HL-60 (cell line): ENCODE measurements around the gene CELA3A.
A peak's percentile ranks its signal among the peaks of the same experiment; 100 is the strongest.

Experiments
- DNase-seq, 2 experiments: peaks; one replicate each; pipeline ENCODE4 v3.0.0-alpha.2; 2010 to 2020; ENCODE audit warnings: low read depth in 1 of 2, low spot score in 1 of 2
- H3K27ac ChIP-seq: fragments of 250-450 bp; sonication (Bioruptor Pico); replicated peaks from 2 replicates; pipeline ENCODE4 v1.5.1; 2020; ENCODE audit warnings: mild to moderate bottlenecking, moderate library complexity
- H3K27me3 ChIP-seq: fragments of 250-450 bp; sonication (Bioruptor Pico); 2 replicates; pipeline ENCODE4 v1.5.1; 2021; ENCODE audit warnings: mild to moderate bottlenecking, moderate library complexity; ENCODE audit not compliant: insufficient read depth, poor library complexity, severe bottlenecking
- H3K4me3 ChIP-seq: replicated peaks from 2 replicates; pipeline ENCODE4 v1.5.1; 2011; ENCODE audit warnings: mild to moderate bottlenecking, control low read depth, low read length; ENCODE audit not compliant: insufficient read depth
- GABPA ChIP-seq: IDR thresholded peaks from 2 replicates; pipeline ENCODE4 v1.6.1; 2012; ENCODE audit warnings: low read depth
- POLR2AphosphoS5 ChIP-seq: IDR thresholded peaks from 2 replicates; pipeline ENCODE4 v1.6.1; 2012; ENCODE audit warnings: low read depth
- SPI1 ChIP-seq: IDR thresholded peaks from 2 replicates; pipeline ENCODE4 v1.6.1; 2012; ENCODE audit warnings: low read depth, mild to moderate bottlenecking, borderline replicate concordance
- TF ChIP-seq, protein P1 (sequence below): IDR thresholded peaks from 2 replicates; pipeline ENCODE4 v1.6.1; 2012; ENCODE audit warnings: low read depth; ENCODE audit not compliant: insufficient replicate concordance
- TF ChIP-seq, protein P2 (sequence below): IDR thresholded peaks from one replicate; pipeline ENCODE4 v1.5.1; 2011; ENCODE audit warnings: low read length, control low read depth, inconsistent platforms; ENCODE audit not compliant: insufficient read depth

Gene CELA3A

DNA sequence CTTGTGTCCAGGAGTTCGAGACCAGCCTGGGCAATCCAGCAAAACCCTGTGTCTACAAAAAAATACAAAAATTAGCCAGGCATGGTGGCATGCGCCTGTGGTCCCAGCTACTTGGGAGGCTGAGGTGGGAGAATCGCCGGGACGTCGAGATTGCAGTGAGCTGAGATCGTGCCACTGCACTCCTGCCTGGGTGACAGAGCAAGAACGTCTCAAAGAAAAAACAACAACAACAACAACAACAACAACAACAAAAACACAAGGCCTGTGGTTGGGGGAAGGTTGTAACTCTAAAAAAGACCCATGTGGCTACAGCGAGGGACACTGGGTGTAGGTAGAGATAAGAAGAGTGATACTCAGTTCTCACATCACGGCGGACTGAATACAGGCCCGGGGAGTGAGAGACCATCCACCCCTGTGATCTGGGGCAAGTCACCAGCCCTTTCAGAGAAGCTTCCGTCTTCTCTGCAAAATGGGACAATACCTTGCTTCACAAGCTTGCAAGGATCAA, 50.2 kb downstream of the CELA3A start:
- Histone ChIP-seq H3K27ac (peak overlapping the region; percentile 90), H3K4me3 (no peak overlapping the region), H3K27me3 (no peaks in the 10 kb centered on the region)
- TF ChIP-seq POLR2AphosphoS5 (no peak), SPI1 (no peak), GABPA (no peak)
- TF ChIP-seq, protein P1, sequence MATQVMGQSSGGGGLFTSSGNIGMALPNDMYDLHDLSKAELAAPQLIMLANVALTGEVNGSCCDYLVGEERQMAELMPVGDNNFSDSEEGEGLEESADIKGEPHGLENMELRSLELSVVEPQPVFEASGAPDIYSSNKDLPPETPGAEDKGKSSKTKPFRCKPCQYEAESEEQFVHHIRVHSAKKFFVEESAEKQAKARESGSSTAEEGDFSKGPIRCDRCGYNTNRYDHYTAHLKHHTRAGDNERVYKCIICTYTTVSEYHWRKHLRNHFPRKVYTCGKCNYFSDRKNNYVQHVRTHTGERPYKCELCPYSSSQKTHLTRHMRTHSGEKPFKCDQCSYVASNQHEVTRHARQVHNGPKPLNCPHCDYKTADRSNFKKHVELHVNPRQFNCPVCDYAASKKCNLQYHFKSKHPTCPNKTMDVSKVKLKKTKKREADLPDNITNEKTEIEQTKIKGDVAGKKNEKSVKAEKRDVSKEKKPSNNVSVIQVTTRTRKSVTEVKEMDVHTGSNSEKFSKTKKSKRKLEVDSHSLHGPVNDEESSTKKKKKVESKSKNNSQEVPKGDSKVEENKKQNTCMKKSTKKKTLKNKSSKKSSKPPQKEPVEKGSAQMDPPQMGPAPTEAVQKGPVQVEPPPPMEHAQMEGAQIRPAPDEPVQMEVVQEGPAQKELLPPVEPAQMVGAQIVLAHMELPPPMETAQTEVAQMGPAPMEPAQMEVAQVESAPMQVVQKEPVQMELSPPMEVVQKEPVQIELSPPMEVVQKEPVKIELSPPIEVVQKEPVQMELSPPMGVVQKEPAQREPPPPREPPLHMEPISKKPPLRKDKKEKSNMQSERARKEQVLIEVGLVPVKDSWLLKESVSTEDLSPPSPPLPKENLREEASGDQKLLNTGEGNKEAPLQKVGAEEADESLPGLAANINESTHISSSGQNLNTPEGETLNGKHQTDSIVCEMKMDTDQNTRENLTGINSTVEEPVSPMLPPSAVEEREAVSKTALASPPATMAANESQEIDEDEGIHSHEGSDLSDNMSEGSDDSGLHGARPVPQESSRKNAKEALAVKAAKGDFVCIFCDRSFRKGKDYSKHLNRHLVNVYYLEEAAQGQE = no peak
- TF ChIP-seq, protein P2, sequence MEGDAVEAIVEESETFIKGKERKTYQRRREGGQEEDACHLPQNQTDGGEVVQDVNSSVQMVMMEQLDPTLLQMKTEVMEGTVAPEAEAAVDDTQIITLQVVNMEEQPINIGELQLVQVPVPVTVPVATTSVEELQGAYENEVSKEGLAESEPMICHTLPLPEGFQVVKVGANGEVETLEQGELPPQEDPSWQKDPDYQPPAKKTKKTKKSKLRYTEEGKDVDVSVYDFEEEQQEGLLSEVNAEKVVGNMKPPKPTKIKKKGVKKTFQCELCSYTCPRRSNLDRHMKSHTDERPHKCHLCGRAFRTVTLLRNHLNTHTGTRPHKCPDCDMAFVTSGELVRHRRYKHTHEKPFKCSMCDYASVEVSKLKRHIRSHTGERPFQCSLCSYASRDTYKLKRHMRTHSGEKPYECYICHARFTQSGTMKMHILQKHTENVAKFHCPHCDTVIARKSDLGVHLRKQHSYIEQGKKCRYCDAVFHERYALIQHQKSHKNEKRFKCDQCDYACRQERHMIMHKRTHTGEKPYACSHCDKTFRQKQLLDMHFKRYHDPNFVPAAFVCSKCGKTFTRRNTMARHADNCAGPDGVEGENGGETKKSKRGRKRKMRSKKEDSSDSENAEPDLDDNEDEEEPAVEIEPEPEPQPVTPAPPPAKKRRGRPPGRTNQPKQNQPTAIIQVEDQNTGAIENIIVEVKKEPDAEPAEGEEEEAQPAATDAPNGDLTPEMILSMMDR = no peak
- no peak for DNase-seq

DNA sequence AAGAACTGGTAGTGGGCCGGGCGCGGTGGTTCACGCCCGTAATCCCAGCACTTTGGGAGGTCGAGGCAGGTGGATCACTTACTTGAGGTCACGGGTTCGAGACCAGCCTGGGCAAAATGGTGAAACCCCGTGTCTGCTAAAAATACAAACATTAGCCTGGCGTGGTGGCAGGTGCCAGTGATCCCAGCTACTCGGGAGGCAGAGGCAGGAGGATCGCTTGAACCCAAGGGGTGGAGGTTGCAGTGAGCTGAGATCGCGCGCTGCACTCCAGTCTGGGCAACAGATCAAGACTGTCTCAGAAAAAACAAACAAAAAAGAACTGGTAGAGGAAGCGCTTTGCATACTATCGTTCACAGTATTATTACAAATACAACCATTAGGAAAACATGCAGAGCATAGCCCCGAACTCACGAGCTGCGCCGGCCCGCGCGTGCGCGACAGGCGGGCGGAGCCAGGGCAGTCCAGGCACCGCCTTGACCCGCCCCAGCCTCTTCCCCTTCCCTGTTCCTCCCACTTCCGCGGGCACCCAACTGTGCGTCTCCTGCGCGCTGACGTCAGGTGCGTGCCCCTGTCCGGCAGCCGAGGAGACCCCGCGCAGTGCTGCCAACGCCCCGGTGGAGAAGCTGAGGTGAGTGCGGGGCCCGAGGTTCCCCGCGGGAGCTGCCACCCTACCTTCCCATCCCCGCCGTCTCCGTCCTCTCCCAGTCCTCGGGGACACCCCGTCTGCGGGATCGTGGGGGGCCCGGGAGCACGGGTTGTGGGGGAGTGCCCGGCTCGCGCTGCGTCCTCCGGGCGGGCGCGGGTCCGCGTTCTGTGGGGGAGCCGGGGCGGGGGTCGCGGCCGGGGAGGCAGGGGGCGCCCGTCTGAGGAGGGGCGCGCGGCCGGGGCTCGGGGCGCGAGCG, 50.9 kb downstream of the CELA3A start, which contains the start of gene CDC42:
TSS of gene CDC42 (plus strand) at position 595 of the 902 bp plus-strand sequence. CDS start 25,770 bp downstream, outside the sequence.
- peak; percentile 91 for TF ChIP-seq SPI1
- TF ChIP-seq GABPA = no peak
- TF ChIP-seq, protein P2 = no peak
- TF ChIP-seq, protein P1 = peak; percentile 18
- TF ChIP-seq POLR2AphosphoS5 = peak; percentile 89
- Histone ChIP-seq H3K4me3 (peak within 1 kb of the TSS; percentile 80), H3K27me3 (no peaks in the 10 kb centered on the region), H3K27ac (peak within 1 kb of the TSS; percentile 90)
- DNase-seq = peak; percentile 97 to 98

DNA sequence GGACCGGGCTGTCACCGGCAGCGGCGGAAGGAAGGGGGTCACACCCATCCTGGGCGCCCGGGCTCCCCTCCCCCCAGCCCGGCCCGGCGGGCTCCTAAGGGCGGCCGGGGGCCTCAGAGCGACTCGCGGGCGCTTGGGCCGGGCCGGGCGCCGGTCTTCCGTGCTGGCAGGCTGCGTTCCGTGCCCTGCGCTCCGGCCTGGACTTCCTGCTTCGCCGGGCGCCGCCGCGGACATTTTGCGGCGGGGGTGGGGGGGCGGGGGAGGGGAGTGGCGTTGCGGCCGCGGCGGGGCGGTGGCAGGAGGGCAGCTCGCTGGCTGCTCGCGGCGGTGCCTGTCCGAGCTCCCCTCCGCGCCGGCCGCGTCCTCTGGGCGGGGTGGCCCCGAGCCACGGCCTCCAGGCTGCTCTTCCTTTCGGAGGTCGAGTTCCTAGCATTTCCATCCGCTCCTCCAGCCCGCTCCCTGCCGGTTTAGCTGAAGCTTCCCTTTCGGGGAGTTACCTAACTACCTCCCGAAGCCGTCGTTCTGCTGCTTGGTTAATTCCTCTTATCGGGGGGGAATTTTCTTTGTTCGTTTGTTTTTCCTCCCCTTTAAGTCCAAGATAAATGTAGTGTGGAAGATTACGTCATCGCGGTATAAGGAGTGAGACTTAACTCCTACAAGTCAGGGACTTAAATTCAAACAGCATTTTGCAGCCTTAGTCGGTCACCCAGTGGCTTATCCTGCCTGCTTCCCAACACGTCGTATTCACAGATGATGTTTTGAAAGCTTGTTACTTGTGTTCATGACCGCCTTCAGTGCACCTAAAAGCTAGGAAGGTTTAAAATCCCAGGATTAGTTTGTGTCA, 51.8 kb downstream of the CELA3A start:
- H3K27me3 ChIP-seq = no peaks in the 10 kb centered on the region
- H3K27ac ChIP-seq = peak overlapping the region; percentile 83
- H3K4me3 ChIP-seq = peak overlapping the region; percentile 80
- peak; percentile 57 to 66 for DNase-seq
- TF ChIP-seq SPI1 (no peak), GABPA (no peak), POLR2AphosphoS5 (peak; percentile 38; the same call in 1 of the 2 replicates)
- TF ChIP-seq, protein P2 = no peak
